GM12891 (cell line): Measurements from ENCODE around the gene DPEP1.

Source experiments
- POLR2A ChIP-seq: IDR thresholded peaks from 2 replicates; pipeline ENCODE4 v1.6.1; 2011; ENCODE audit warnings: low read depth, low read length, control low read depth
- POLR2AphosphoS5 ChIP-seq: IDR thresholded peaks from 2 replicates; pipeline ENCODE4 v1.6.1; 2011; ENCODE audit warnings: low read depth, low read length, control low read depth
- SPI1 ChIP-seq: IDR thresholded peaks from 2 replicates; pipeline ENCODE4 v1.6.1; 2011; ENCODE audit warnings: low read depth, low read length, control low read depth

DNA sequence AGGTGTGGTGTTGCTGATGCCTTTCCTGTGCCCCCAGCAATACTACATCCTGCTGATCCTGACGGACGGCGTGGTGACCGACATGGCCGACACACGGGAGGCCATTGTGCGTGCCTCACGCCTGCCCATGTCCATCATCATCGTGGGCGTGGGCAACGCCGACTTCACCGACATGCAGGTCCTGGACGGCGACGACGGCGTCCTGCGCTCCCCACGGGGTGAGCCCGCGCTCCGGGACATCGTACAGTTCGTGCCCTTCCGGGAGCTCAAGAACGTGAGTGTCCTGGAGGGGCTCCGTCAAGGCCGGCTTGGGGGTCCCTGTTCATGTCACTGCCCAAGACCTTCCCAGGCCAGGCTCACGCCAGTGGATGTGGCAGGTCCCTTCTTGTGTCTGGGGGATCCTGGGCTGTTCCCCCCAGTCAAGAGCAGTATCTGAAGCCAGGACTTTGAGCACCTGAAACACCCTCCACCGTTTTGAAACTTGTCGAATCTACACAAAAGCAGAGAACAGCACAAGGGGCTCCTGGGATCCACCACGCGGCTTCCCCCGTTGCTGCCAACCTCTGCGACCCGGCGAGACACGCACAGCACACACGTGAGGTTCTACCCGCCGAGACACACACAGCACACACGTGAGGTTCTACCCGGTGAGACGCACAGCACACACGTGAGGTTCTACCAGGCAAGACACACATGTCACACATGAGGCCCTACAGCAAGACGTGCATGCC is 17.9 kb upstream of the DPEP1 start:
- no peak for TF ChIP-seq SPI1
- TF ChIP-seq POLR2A: no peak
- no peak for TF ChIP-seq POLR2AphosphoS5
